Neural cell (in vitro differentiated cells): ENCODE data around the gene TMEM235. TPM values are rescaled to one million over a fixed set of nuclear protein-coding genes. Genes with fewer than 3 reads are reported as not detected.

ENCODE experiments used
- polyA plus RNA-seq: library from polyadenylated mRNA; depleted of rRNA; stranded (reverse); fragments of >200 nt; gene quantifications from 2 replicates; pipeline ENCODE4 v1.2.3, GENCODE V29; 2014
- small RNA-seq, 3 experiments: library from RNA; depleted of rRNA; stranded (forward); fragments of <200 nt; gene quantifications; one replicate each; pipeline ENCODE3, GENCODE V24; 2012

TMEM235 gene
- polyA plus RNA-seq, 1 donor from 2014 or later = not detected

Small RNA genes within 50 kb of the gene (small RNA-seq; reads per million reads assigned to genes)
- 0 reads per million in 3 experiments for gene AC087645.1

Other genes starting within 250 kb of the TMEM235 start
- 0.16 TPM in 1 of 2 replicates, not detected in the other for gene TMC6, start 102.9 kb upstream of the TMEM235 start, polyA plus RNA-seq
- gene TMC8, start 100.9 kb upstream of the TMEM235 start, polyA plus RNA-seq = 0.24 and 0.41 TPM in 2 replicates
- not detected in 2 replicates for gene C17orf99, start 85.2 kb upstream of the TMEM235 start, polyA plus RNA-seq
- gene SYNGR2, start 63.0 kb upstream of the TMEM235 start, polyA plus RNA-seq = 2.7 and 3.9 TPM in 2 replicates
- gene TK1, start 44.6 kb upstream of the TMEM235 start, polyA plus RNA-seq = 1.1 TPM in 1 of 2 replicates, not detected in the other
- gene AFMID, start 44.3 kb upstream of the TMEM235 start, polyA plus RNA-seq = 15.8 and 27.1 TPM in 2 replicates
- 1.4 and 2.3 TPM in 2 replicates for gene BIRC5, start 17.4 kb upstream of the TMEM235 start, polyA plus RNA-seq
- 5.4 and 7.1 TPM in 2 replicates for gene SOCS3, start 128.4 kb downstream of the TMEM235 start, polyA plus RNA-seq
- gene PGS1, start 147.0 kb downstream of the TMEM235 start, polyA plus RNA-seq = 65.7 and 81.8 TPM in 2 replicates